ENCODE results near the gene UPK3BL1.
"Not testable (repeated sequence)": the region's sequence is repeated elsewhere in the genome, so short reads cannot be mapped to it uniquely, and the experiment has no call there.

The UPK3BL1 gene

DNA sequence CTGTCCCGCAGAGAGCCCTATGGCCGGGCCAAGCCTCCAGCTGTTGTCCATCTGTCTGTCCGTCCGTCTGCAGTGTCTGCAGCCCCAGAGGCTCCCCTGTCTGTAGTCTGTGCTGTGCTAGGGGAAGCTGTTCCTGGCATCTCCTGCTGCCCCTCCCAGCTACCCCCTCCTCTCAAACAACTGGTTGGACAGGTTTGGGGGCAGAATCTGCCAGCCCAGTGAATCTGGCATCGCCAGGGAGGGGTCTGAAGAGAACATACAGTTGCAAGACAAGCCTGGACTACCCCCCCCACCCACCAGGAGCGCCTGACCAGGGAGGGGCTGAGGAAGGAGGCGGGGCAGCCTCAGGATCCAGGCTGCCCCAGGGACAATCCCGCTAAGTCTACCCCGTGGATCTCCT is at the start of gene UPK3BL1:
Gene UPK3BL1 (minus strand): TSS at position 101 of the 400 bp plus-strand sequence. CDS start 50 bp downstream, at position 51.
- not testable (repeated sequence) for DNase-seq

GRCh38 chr7:102690602-102691001 is 48.0 kb upstream of the UPK3BL1 start:
- not testable (repeated sequence) for DNase-seq

GRCh38 chr7:102689436-102690282 is 47.1 kb upstream of the UPK3BL1 start:
- DNase-seq, result not testable (repeated sequence)

DNA sequence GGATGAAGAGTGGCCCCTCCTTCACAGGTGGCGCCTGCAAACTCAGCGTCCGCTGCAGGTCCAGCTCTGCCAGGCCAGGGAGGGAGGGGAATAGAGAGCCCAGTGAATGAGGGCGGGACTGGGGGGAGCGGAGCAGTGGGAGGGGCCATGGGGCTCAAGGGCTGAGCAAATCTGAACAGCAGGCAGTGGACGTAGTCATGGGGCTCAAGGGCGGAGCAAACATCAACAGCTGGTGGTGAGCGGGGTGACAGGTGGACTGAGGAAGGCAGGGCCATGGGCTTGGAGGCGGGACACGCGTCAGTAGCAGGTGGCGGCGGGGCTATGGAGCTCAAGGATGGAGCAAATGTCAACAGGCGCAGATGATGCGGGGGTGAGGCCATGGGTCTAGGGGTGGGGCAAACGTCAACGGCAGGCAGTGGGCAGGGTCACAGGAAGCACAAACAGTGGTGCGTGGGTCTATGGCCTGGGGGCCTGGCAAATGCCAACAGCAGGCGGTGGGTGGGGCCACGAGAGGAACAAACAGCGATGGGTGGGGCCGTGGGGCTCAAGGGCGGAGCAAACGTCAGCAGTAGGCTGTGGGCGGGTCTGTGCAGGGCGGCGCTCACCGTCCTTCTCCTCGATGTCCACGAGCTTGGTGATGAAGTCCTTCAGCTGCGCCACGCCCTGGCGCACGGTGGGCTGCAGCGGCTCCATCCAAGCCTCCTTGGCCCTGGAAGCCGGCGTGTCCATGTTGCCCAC is 45.9 kb upstream of the UPK3BL1 start:
- not testable (repeated sequence) for DNase-seq

GRCh38 chr7:102682560-102682959 is 40.0 kb upstream of the UPK3BL1 start:
- not testable (repeated sequence) for DNase-seq

DNA sequence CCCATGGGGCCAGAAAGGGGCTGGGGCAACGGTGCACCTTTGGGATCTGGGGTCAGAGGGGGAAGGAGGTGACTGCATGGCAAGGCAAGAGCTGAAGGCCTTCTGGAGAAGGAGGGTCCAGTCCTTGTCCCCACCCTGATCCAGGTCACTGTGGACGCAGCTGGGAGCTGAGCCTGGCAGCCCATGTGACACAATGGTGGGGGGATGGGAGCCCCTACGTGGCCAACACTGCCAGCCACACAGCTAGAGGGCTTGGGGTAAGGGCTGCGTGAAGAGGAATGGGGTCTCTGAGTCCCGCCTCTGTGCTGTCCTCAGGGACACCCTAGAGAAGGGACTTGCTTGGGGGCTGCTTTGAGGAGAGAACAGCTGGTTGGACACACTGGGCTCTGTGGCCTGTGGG is 38.2 kb upstream of the UPK3BL1 start:
- DNase-seq, result not testable (repeated sequence)

GRCh38 chr7:102675545-102675944 is 33.0 kb upstream of the UPK3BL1 start:
- not testable (repeated sequence) for DNase-seq

DNA sequence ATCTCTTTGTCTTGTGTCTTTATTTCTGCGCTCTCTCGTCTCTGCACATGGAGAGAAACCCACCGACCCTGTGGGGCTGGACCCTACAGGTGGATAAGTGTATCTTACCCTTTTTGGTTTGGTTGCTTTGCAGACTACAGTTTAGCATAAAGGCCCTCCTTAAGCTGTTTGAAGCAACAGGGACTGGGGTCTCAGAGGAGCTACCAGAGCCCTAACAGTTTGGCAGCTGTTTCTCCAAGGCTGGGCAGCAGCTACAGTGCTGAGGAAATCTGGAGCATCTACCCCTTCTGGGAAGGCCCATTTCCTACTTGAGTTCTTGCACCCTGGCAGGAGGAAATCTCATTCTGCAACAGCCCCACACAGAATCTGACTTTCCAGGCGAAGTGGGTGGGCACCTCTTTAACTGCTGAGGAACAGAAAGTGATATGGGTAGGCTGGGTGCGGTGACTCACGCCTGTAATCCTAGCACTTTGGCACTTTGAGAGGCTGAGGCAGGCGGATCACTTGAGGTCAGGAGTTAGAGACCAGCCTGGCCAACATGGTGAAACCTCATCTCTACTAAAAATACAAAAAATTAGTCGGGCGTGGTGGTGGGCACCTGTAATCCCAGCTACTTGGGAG is 31.0 kb upstream of the UPK3BL1 start:
- DNase-seq, result not testable (repeated sequence)

DNA sequence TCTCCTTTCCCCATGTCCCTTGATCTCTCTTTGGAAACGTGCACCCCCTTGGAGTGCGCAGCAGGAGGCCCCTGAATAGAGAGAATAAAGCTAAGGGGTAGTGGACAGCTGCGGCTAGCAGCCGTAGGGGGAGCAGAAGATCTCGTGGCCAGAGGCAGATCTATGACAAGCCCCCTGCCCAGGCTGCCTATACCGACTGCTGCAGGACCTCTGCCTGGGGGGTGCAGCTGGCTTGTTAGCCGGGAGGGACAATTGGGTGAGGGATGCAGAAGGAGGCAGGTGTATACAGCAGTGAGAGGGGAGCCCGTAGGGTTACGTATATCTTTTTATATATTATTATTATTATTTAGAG is 29.3 kb upstream of the UPK3BL1 start:
- DNase-seq, result not testable (repeated sequence)

- DNase-seq, result not testable (repeated sequence)
Observed at GRCh38 chr7:102671166-102671955, 28.8 kb upstream of the UPK3BL1 start, which contains the start of gene POLR2J2. Gene POLR2J2 (minus strand): TSS chr7:102671663. CDS start chr7:102671601, 62 bp downstream.

GRCh38 chr7:102667523-102667922 is 24.9 kb upstream of the UPK3BL1 start:
- not testable (repeated sequence) for DNase-seq

GRCh38 chr7:102666850-102667249 is 24.3 kb upstream of the UPK3BL1 start:
- not testable (repeated sequence) for DNase-seq

DNA sequence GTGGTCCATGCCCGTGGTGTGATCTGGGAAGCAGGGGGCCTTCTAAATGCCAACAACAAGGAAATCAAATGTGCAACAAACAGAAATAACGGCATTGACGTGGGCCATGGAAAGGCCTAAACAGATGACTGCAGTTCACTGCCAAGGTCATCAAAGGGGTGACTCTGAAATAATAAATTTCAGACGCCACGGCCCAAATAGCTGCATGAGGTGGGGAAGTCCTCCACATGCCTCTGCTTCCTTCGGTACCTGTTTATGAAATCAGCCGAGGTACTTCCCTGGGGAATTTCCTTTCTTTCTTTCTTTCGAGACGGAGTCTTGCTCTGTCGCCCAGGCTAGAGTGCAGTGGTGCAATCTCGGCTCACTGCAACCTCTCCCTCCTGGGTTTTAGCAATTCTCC is 22.2 kb upstream of the UPK3BL1 start:
- not testable (repeated sequence) for DNase-seq

DNA sequence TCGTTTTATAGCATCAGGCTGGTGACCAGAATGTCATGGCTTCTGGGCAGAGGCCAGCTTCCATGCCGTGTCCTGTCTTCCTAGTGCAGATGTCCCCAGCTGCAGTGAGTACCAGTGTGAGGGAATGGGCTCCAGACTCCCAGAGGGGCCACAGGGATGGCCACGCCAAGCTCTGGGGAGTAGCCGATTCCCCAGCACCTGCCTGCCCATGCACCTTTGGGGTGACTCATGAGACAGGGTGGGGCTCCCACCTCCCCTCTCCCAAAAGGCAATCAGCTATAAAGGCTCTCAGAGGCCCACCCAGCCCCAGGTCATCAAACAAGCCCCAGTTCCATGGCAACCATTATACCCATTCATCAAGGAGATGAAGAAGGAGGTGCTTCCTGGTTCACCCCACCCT is 7.3 kb upstream of the UPK3BL1 start, which contains the start of gene SPDYE2B:
Gene SPDYE2B (plus strand): TSS at position 396 of the 400 bp plus-strand sequence. CDS start 2,030 bp downstream, outside the sequence.
- not testable (repeated sequence) for DNase-seq

GRCh38 chr7:102647813-102648212 is 5.2 kb upstream of the UPK3BL1 start:
- not testable (repeated sequence) for DNase-seq

GRCh38 chr7:102643404-102643803 is 813 bp upstream of the UPK3BL1 start:
- not testable (repeated sequence) for DNase-seq

DNA sequence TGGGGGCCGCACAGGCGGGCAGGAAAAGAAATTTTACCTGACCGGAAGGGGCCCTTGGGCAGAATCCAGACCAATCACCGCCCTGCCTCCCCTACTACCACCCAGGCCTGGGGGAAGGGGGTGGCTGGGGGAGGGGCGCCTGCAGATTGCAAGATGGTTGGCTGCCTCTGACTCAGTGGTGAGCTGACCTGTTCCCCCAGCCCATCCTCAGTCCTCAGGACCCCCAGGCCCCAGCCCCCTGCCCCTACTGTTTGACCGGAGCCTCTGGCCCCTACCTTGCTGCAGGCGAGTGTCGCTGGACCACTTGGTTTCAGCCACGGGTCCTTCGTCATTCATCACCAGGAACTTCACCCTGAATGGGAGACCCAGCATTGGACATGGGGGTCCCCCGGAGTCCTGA is 3.7 kb downstream of the UPK3BL1 start:
- not testable (repeated sequence) for DNase-seq

DNA sequence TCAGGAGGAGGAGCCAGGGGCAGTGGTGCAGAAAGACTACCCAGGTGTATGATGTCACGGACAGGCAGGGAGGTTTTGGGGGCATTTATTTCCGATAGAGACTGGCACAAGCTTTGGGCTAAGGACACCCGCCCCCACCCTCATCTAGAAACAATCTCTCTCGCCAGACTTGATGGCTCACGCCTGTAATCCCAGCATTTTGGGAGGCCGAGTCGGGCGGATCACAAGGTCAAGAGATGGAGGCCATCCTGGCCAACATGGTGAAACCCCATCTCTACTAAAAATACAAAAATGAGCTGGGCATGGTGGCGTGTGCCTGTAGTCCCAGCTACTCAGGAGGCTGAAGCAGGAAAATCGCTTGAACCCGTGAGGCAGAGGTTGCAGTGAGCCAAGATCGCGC is 5.6 kb downstream of the UPK3BL1 start:
- DNase-seq, result not testable (repeated sequence)

GRCh38 chr7:102635354-102635753 is 7.2 kb downstream of the UPK3BL1 start:
- not testable (repeated sequence) for DNase-seq

DNA sequence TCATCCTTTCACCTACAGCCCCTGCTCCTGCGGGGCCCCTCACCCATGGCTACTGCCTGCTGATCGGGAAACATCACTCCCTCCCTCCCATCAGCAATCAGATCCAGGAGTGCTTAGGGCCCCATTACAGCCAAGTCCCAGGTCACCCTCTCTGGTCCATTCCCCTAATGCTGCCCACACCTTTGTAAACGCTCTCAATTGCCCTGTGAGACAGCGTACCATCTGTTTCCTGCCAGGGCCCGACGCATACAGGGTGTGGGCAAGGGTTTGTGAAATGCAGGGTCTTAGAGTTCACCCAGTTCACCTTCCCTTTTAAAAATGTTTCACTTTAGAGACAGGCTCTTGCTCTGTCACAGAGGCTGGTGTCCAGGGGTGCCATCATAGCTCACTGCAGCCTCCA is 8.3 kb downstream of the UPK3BL1 start:
- DNase-seq, result not testable (repeated sequence)

DNA sequence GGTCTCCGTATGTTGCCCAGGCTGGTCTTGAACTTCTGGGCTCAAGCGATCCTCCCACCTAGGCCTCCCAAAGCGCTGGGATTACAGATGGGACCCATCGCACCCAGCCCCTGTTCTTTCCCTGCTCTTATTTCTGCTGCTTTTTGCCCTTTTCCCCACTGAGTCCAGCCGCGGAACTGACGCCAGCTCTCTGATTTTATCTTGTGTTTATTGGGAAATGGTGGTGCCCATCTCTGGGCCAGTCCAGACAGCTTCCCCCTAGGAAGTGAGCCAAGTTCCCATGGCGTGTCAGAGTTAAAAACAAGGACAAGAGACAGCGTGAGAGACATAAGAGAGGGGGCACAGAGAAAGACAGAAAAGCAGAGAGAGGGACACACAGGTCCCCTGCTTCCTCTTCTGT is 12.0 kb downstream of the UPK3BL1 start:
- not testable (repeated sequence) for DNase-seq

DNA sequence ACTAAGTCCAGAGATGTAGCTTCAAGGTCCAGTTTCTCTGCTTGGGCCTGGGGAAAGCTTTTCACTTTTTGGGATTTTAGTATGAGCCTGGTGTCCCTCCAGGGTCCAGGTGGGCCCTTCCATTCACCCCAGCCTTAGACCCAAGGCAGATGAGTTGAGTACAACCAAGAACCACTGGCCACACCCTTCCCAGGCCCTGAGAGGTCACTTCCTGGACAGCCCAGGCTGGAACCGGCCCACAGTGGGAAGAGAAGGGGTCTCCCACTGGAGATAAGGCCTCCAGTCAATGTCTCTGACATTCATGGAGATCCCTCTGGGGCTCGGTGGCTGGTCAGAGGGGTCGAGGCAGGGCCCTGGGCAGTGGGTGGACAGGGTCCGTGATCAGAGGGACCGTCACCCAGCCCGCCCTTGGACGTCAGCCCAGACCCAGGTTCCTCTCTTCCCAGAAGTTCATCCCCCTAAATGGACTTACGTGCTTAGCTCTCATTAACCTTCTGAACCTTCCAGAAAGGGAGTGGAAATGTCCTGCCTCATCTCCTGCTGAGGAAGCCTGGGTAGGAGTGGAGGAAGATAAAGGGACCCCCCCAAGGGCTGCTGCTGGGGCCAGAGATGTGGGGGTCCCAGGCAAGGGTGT is 15.2 kb downstream of the UPK3BL1 start:
- not testable (repeated sequence) for DNase-seq
